Sigmoid colon (tissue), 7 donors: ENCODE data around the gene SFRP4. TPM values are rescaled to one million over a fixed set of nuclear protein-coding genes. Genes with fewer than 3 reads are reported as not detected.
A peak's percentile ranks its signal among the peaks of the same experiment; 100 is the strongest.

Experiments
- DNase-seq: peaks from one replicate; pipeline ENCODE4 v3.0.0-alpha.2; 2019
- H3K27ac ChIP-seq, 4 donors: fragments of 200-600 bp; sonication (generic); one replicate each; pipeline ENCODE4 v1.5.1; 2016 to 2019; ENCODE audit warnings: mild to moderate bottlenecking in 1 of 4
- H3K27me3 ChIP-seq, 3 donors: fragments of 200-600 bp; sonication (generic); one replicate each; pipeline ENCODE4 v1.5.1; 2019; ENCODE audit warnings: mild to moderate bottlenecking in 1 of 3
- H3K36me3 ChIP-seq, 4 donors: fragments of 200-600 bp; sonication (generic); one replicate each; pipeline ENCODE4 v1.5.1; 2016 to 2019
- H3K4me1 ChIP-seq, 4 donors: fragments of 200-600 bp; sonication (generic); one replicate each; pipeline ENCODE4 v1.5.1; 2017 to 2019
- H3K4me3 ChIP-seq, 4 donors: fragments of 200-600 bp; sonication (generic); one replicate each; pipeline ENCODE4 v1.5.1; 2017 to 2019; ENCODE audit warnings: mild to moderate bottlenecking in 2 of 4, moderate library complexity in 1 of 4
- H3K9me3 ChIP-seq, 4 donors: fragments of 200-600 bp in 3 of 4; sonication (generic) in 3 of 4; one replicate each; pipeline versions ENCODE4 v1.5.1 to v1.6.1; 2013 to 2019
- CTCF ChIP-seq, 4 experiments: fragments of 450-650 bp in 3 of 4; fragments of 200-600 bp in 1 of 4; IDR thresholded peaks; one replicate each; pipeline ENCODE4 v1.5.1; 2016 to 2019; ENCODE audit warnings: antibody characterized with exemption in 4 of 4, mild to moderate bottlenecking in 3 of 4, moderate library complexity in 2 of 4
- EP300 ChIP-seq, 4 donors: sonication (generic); formaldehyde crosslinking; IDR thresholded peaks; one replicate each; pipeline ENCODE4 v1.6.1; 2017; ENCODE audit warnings: antibody characterized with exemption in 4 of 4
- POLR2A ChIP-seq, 2 donors: fragments of 450-650 bp; IDR thresholded peaks; one replicate each; pipeline ENCODE4 v1.6.1; 2016; ENCODE audit warnings: antibody characterized with exemption in 2 of 2, mild to moderate bottlenecking in 2 of 2, moderate library complexity in 2 of 2
- POLR2AphosphoS5 ChIP-seq, 4 donors: sonication (generic); formaldehyde crosslinking; IDR thresholded peaks; one replicate each; pipeline ENCODE4 v1.6.1; 2017; ENCODE audit warnings: antibody characterized with exemption in 4 of 4
- WGBS, 2 donors: extraction: QIAGEN DNeasy Blood & Tissue Kit; methylation state at CpG; one replicate each; pipeline ENCODE4 v1.1.7; 2013; 5-methylcytosine and 5-hydroxymethylcytosine counted together
- intact Hi-C: fragments of 100-400 bp; cut with DNase I; formaldehyde crosslinking; loops from one replicate; pipeline ENCODE4 v1.15.1; 2023
- polyA plus RNA-seq, 3 donors: library from polyadenylated mRNA; stranded (reverse); fragments of 200-250 nt; gene quantifications; one replicate each; pipeline ENCODE4 v1.2.3, GENCODE V29; 2013
- total RNA-seq, 4 donors: library from RNA; depleted of rRNA; stranded (reverse); fragments of >200 nt; gene quantifications; one replicate each; pipeline ENCODE4 v1.1.0, GENCODE V29; 2016
- donor health status: healthy with polysubstance abuse.
- donor health status: Bipolar disorder and iron deficiency.
- donor health status: healthy.

SFRP4 gene
- total and polyA plus RNA-seq, 7 donors: 0.23 to 10.2 (median 1.2) TPM

DNA sequence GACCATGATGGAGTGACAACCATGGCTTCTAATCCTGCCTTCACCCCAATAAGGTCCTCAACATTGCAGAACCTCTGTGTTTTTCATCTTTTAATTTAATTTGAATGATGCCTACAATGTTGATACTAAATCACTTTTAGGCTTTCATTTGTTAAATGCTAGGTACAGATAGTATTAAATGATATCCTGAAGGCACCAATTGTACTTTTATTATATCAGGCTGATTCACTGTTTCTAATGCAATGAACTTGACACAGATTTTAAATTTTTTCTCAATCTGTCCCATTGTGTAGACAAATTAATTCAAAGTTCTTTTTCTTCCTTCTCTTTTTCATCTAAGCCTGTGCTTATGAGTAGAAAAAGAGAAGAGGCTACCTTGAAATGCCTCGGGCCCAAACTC, 9.0 kb upstream of the SFRP4 start:
- no peak overlapping the region for H3K27ac ChIP-seq
- no peaks in the 10 kb centered on the region for H3K9me3 ChIP-seq
- H3K36me3 ChIP-seq: no peaks in the 10 kb centered on the region
- TF ChIP-seq CTCF (IDR thresholded peaks at IDR 0.05) (no peak), POLR2A (IDR thresholded peaks at IDR 0.05) (no peak)
- WGBS, 2 donors: 89 to 98% methylated on average over 1 of the region's 1 CpG
- H3K27me3 ChIP-seq: peaks cover 0 to 13% (median 2%) of the 10 kb centered on the region in 3 donors
- intact Hi-C loops: no loop called here
- H3K4me1 ChIP-seq: peaks cover 0 to 12% (median 6%) of the 10 kb centered on the region in 4 donors
- no peak for DNase-seq
- no peak overlapping the region for H3K4me3 ChIP-seq

DNA sequence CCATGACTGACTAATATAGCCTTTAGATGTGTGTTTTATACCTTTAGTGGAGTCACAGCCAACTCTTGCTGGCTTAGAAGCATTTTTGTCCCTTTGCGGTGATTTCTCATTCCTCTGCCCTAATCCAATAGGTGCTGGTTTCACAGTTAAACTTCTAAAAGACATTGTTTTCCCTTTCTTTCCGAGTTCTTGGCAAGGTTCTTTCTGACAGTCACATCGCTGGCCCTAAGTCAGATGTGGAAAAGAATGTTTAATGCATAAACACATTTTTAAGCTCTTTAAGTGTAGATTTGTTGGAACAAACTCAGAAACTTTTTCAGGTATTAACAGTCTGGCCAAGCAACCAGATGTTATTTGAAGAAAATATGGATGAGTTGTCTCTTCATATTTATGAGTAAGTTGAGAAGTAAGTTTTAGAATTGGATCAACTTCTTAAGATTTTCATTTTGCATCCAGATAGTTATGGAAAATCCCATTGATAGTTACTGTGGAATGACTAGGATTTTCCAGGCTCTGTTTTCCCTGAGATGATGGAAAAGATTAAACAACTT, 7.9 kb upstream of the SFRP4 start:
- 80 to 86% methylated on average over 3 of the region's 3 CpGs for WGBS, 2 donors
- H3K36me3 ChIP-seq: no peaks in the 10 kb centered on the region
- intact Hi-C loops: no loop called here
- H3K27ac ChIP-seq: peak overlapping the region in 2 of 4 donors; percentile 15 to 35
- DNase-seq: no peak
- H3K4me1 ChIP-seq: peaks cover 0 to 19% (median 6%) of the 10 kb centered on the region in 4 donors
- H3K27me3 ChIP-seq: peaks cover 0 to 20% (median 3%) of the 10 kb centered on the region in 3 donors
- no peaks in the 10 kb centered on the region for H3K9me3 ChIP-seq
- H3K4me3 ChIP-seq: no peak overlapping the region
- TF ChIP-seq POLR2AphosphoS5 (IDR thresholded peaks at IDR 0.05): no peak
- TF ChIP-seq POLR2A (IDR thresholded peaks at IDR 0.05): no peak
- TF ChIP-seq CTCF (IDR thresholded peaks at IDR 0.05): no peak
- no peak for TF ChIP-seq EP300 (IDR thresholded peaks at IDR 0.05)

- Histone ChIP-seq H3K27me3 (peaks cover 0 to 20% (median 3%) of the 10 kb centered on the region in 3 donors), H3K36me3 (no peaks in the 10 kb centered on the region), H3K4me3 (no peak overlapping the region), H3K4me1 (peaks cover 0 to 19% (median 6%) of the 10 kb centered on the region in 4 donors), H3K9me3 (no peaks in the 10 kb centered on the region), H3K27ac (peak overlapping the region in 1 of 4 donors; percentile 15)
- WGBS, 2 donors: 76 to 90% methylated on average over 1 of the region's 1 CpG
- no peak for DNase-seq
- TF ChIP-seq EP300 (IDR thresholded peaks at IDR 0.05): no peak
- no peak for TF ChIP-seq POLR2AphosphoS5 (IDR thresholded peaks at IDR 0.05)
- TF ChIP-seq CTCF (IDR thresholded peaks at IDR 0.05): no peak
- no peak for TF ChIP-seq POLR2A (IDR thresholded peaks at IDR 0.05)
- intact Hi-C loops: no loop called here
Observed at GRCh38 chr7:37923996-37924395, 7.4 kb upstream of the SFRP4 start.

- Histone ChIP-seq H3K4me3 (peak overlapping the region in 2 of 4 donors; percentile 62 to 63), H3K27me3 (peaks cover 0 to 21% (median 3%) of the 10 kb centered on the region in 3 donors), H3K9me3 (no peaks in the 10 kb centered on the region), H3K4me1 (peaks cover 0 to 25% (median 10%) of the 10 kb centered on the region in 4 donors), H3K27ac (no peak overlapping the region), H3K36me3 (no peaks in the 10 kb centered on the region)
- TF ChIP-seq POLR2A (IDR thresholded peaks at IDR 0.05): no peak
- TF ChIP-seq EP300 (IDR thresholded peaks at IDR 0.05): no peak
- no peak for TF ChIP-seq CTCF (IDR thresholded peaks at IDR 0.05)
- no peak for TF ChIP-seq POLR2AphosphoS5 (IDR thresholded peaks at IDR 0.05)
- intact Hi-C loops: no loop called here
- no peak for DNase-seq
- WGBS, 2 donors: 67 to 68% methylated on average over 4 of the region's 4 CpGs
Observed at GRCh38 chr7:37921876-37922275, 5.3 kb upstream of the SFRP4 start.
